ENCODE results near the gene CRB2.
A peak's percentile ranks its signal among the peaks of the same experiment; 100 is the strongest.

CRB2 gene

DNA sequence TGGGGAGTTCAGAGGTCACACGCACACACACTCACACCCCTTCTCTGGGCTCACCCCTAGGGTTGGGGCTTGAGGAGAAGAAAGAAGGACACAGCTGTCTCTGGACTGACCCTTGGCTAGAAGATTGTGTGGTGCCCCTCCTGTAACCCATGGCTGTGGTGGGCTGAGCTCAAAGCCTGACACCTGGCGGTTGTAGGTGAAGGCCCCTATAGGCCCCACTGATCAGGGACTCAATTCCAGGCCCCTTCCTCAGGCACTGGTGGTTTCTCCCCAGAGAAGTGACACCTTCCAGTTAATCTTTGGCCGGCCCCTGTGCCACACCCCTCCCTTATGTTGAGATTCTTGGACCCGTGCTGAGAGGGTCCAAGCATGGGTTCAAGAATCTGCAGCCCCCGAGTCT, 35.2 kb upstream of the CRB2 start:
- no peak for DNase-seq (ENCODE audit: low read depth)
- no peak for TF ChIP-seq POLR2A (IDR thresholded peaks at IDR 0.05; ENCODE audit: extremely low read depth, insufficient read length)
- TF ChIP-seq MYC (IDR thresholded peaks at IDR 0.05; ENCODE audit: low read depth, low read length), result no peak
- TF ChIP-seq, protein P1, sequence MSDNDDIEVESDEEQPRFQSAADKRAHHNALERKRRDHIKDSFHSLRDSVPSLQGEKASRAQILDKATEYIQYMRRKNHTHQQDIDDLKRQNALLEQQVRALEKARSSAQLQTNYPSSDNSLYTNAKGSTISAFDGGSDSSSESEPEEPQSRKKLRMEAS (IDR thresholded peaks at IDR 0.05; ENCODE audit: low read depth, low read length), result no peak
- TF ChIP-seq, protein P2, sequence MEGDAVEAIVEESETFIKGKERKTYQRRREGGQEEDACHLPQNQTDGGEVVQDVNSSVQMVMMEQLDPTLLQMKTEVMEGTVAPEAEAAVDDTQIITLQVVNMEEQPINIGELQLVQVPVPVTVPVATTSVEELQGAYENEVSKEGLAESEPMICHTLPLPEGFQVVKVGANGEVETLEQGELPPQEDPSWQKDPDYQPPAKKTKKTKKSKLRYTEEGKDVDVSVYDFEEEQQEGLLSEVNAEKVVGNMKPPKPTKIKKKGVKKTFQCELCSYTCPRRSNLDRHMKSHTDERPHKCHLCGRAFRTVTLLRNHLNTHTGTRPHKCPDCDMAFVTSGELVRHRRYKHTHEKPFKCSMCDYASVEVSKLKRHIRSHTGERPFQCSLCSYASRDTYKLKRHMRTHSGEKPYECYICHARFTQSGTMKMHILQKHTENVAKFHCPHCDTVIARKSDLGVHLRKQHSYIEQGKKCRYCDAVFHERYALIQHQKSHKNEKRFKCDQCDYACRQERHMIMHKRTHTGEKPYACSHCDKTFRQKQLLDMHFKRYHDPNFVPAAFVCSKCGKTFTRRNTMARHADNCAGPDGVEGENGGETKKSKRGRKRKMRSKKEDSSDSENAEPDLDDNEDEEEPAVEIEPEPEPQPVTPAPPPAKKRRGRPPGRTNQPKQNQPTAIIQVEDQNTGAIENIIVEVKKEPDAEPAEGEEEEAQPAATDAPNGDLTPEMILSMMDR (IDR thresholded peaks at IDR 0.05; ENCODE audit: low read depth, low read length), result no peak
- H3K4me3 ChIP-seq (ENCODE audit: low read depth, low read length), result no peak overlapping the region

DNA sequence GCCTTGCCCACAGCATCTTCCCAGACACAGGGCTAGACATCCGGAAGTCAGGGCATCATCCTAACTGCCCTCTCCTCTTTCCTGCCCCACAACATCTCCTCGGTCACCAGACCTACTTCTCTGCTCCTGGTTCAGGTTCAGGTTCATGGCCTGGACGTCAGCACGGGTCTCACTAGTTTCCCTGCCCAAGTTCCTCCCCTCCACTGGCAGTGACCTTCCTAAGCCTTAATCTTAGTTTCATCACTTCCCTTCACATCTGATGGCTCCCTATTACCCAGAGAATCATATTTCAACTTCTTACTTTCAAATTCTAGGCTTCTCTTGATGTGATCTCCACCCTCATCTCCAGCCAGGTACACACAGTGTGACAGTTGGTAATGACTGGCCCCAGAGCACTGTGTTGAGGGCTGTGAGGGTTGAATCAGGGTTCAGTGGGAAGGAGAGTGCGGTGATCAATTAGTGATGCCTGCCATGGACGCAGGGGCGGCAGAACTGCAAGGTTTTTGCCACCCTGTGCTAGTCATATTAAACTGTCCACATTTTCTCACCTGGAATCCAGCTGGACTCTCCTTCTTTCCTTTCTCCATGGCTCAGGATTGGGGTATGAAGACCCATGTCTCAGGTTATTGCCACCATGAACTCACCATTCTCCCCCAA, 34.3 kb upstream of the CRB2 start:
- H3K4me3 ChIP-seq (ENCODE audit: low read depth, low read length), result no peak overlapping the region
- DNase-seq (ENCODE audit: low read depth), result no peak
- TF ChIP-seq, protein P2 (IDR thresholded peaks at IDR 0.05; ENCODE audit: low read depth, low read length), result no peak
- TF ChIP-seq POLR2A (IDR thresholded peaks at IDR 0.05; ENCODE audit: extremely low read depth, insufficient read length) (no peak), MYC (IDR thresholded peaks at IDR 0.05; ENCODE audit: low read depth, low read length) (no peak)
- TF ChIP-seq, protein P1 (IDR thresholded peaks at IDR 0.05; ENCODE audit: low read depth, low read length), result no peak

DNA sequence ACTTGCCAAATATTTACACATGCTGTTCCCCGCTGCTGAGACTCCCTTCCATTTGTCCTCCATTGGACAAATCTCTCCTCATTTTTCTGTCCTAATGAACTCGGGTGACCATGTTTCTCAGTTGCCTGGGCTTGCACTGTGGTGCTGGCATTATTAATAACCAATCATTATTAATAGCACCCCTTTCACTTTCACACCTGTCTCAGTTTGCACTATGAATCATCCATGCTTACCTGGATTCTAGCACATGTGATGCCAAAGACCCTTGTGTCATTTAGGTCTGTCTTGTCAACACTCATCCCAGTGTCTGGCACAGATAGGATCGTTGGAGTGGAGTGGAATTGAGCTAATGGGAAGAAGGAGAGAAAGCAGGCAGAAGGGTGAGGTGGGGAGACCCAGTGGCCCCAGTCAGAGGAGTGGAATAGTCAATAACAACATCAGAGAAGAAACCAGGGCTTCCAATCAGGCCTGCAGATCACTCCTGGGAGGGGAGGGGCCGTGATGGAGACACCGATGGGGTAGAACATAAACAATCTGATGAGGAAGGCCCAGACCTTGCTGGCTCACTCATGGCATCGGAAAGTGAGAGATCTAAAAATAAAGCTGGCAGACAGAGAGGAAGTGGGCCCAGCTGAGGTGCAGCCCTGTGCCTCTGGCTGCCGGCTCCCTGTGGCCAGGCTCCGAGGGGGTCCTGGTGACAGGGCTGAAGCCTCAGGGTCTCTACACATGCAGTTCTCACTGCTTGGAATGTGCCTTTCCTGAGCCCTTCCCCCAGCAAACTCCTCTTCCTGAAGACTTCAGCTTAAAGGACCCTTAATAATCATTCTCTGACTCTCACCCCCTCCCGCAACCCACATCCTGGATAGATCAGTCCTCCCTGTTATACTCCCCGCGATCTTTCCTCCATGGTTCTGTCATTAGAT, 33.5 kb upstream of the CRB2 start:
- peak; percentile 78 for DNase-seq (ENCODE audit: low read depth)
- peak overlapping the region; percentile 25 for H3K4me3 ChIP-seq (ENCODE audit: low read depth, low read length)
- TF ChIP-seq POLR2A (IDR thresholded peaks at IDR 0.05; ENCODE audit: extremely low read depth, insufficient read length), result peak; percentile 17
- TF ChIP-seq, protein P1 (IDR thresholded peaks at IDR 0.05; ENCODE audit: low read depth, low read length), result no peak
- TF ChIP-seq, protein P2 (IDR thresholded peaks at IDR 0.05; ENCODE audit: low read depth, low read length), result no peak
- TF ChIP-seq MYC (IDR thresholded peaks at IDR 0.05; ENCODE audit: low read depth, low read length), result peak; percentile 61; the same call in 1 of the 2 replicates

DNA sequence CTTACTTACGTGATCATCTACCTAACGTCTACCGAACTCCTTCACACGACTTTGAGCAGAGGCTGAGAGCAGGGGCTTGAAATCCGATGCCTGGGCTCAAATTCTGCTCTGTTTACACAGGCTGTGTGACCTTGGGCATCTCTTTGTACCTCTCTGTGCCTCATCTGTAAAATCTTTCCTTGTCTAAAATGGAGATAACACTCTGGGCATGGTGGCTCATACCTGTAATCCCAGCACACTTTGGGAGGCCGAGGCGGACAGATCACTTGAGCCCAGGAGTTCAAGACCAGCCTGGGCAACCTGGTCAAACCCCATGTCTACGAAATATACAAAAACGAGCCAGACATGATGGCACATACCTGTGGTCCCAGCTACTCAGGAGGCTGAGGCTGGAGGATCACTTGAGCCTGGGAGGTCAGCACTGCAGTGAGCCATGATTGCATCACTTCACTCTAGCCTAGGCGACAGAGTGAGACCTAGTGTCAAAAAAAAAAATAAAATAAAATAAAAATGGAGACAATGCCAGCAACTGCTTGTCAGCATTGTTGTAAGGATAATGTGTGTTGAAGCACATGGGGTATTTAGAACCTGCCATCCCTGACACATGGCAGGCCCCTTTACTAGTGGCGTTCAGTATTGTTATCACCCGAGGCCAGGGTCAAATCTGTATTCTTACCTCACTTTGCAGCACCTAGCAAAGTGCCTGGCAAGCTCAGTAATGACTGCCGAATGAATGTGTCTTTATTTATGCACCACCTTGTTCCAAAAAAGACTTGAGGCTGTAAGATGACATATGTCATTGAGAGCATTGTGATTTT, 32.6 kb upstream of the CRB2 start:
- DNase-seq (ENCODE audit: low read depth), result no peak
- no peak for TF ChIP-seq POLR2A (IDR thresholded peaks at IDR 0.05; ENCODE audit: extremely low read depth, insufficient read length)
- TF ChIP-seq, protein P2 (IDR thresholded peaks at IDR 0.05; ENCODE audit: low read depth, low read length), result no peak
- TF ChIP-seq, protein P1 (IDR thresholded peaks at IDR 0.05; ENCODE audit: low read depth, low read length), result no peak; the same call in 1 of the 2 replicates
- no peak for TF ChIP-seq MYC (IDR thresholded peaks at IDR 0.05; ENCODE audit: low read depth, low read length)
- H3K4me3 ChIP-seq (ENCODE audit: low read depth, low read length), result peak overlapping the region; percentile 25

DNA sequence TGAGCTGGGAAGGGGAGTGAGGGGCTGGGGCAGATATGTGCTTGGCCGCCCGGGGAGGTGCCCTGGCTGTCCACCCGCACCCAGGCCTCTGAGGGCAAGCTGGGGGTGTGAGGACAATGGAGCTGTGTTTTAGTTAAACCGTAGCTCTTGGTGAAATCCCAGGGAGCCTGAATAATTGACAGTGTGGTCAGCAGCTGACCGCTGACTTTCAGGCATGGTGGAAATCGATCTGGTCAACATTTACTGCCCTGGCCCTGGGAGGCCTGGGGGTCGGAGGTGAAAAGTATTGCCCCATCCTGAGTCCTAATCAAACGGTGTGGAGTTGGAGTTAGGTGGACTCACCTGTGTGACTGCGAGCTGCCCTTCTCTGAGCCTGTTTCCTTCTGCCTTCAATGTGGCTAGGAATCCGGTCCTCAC, 31.2 kb upstream of the CRB2 start:
- TF ChIP-seq, protein P2 (IDR thresholded peaks at IDR 0.05; ENCODE audit: low read depth, low read length), result no peak
- TF ChIP-seq, protein P1 (IDR thresholded peaks at IDR 0.05; ENCODE audit: low read depth, low read length), result no peak
- TF ChIP-seq MYC (IDR thresholded peaks at IDR 0.05; ENCODE audit: low read depth, low read length), result no peak
- no peak for TF ChIP-seq POLR2A (IDR thresholded peaks at IDR 0.05; ENCODE audit: extremely low read depth, insufficient read length)
- no peak overlapping the region for H3K4me3 ChIP-seq (ENCODE audit: low read depth, low read length)
- no peak for DNase-seq (ENCODE audit: low read depth)
